Mesodermal cell (in vitro differentiated cells): ENCODE results near the gene ZNF655.
A peak's percentile ranks its signal among the peaks of the same experiment; 100 is the strongest.
"Not testable (repeated sequence)": the region's sequence is repeated elsewhere in the genome, so short reads cannot be mapped to it uniquely, and the experiment has no call there.

Experiments used
- H3K27ac ChIP-seq: 2 replicates; pipeline ENCODE4 v1.7.0; 2013; ENCODE audit warnings: mild to moderate bottlenecking, low read depth, low read length, moderate library complexity; ENCODE audit not compliant: severe bottlenecking
- H3K36me3 ChIP-seq: 2 replicates; pipeline ENCODE4 v1.7.1; 2013; ENCODE audit warnings: mild to moderate bottlenecking, low read length, moderate library complexity; ENCODE audit not compliant: control insufficient read depth, insufficient read depth
- H3K4me1 ChIP-seq: one replicate; pipeline ENCODE4 v1.7.1; 2013; ENCODE audit warnings: mild to moderate bottlenecking, low read length; ENCODE audit not compliant: insufficient read depth, control insufficient read depth, poor library complexity, severe bottlenecking
- H3K4me3 ChIP-seq: 2 replicates; pipeline ENCODE4 v1.7.0; 2013; ENCODE audit warnings: low read length, control low read depth, mild to moderate bottlenecking; ENCODE audit not compliant: insufficient read depth, poor library complexity, severe bottlenecking; ENCODE audit errors: extremely low read depth
- H3K9me3 ChIP-seq: 2 replicates; pipeline ENCODE4 v1.7.1; 2013; ENCODE audit warnings: mild to moderate bottlenecking, low read length, moderate library complexity; ENCODE audit not compliant: control insufficient read depth
- WGBS, 2 experiments: methylation state at CpG; one replicate each; pipeline ENCODE4 v1.1.5; 2013; ENCODE audit warnings: missing lambda C conversion rate in 2 of 2; ENCODE audit not compliant: insufficient coverage in 2 of 2; 5-methylcytosine and 5-hydroxymethylcytosine counted together

The ZNF655 gene

GRCh38 chr7:99543081-99543671 lies 15.3 kb upstream of the ZNF655 start:
- no peak overlapping the region for H3K27ac ChIP-seq
- H3K9me3 ChIP-seq = peaks cover 26% of the 10 kb centered on the region
- no peak overlapping the region for H3K4me3 ChIP-seq
- H3K4me1 ChIP-seq = no peaks in the 10 kb centered on the region
- peaks cover 23% of the 10 kb centered on the region for H3K36me3 ChIP-seq
- WGBS, 2 experiments = 93 to 97% methylated on average over 32 to 34 of the region's 34 CpGs

- Histone ChIP-seq H3K27ac (no peak overlapping the region), H3K4me3 (no peak overlapping the region), H3K9me3 (peaks cover 26% of the 10 kb centered on the region), H3K4me1 (no peaks in the 10 kb centered on the region), H3K36me3 (peaks cover 30% of the 10 kb centered on the region)
- WGBS, 2 experiments = 91 to 95% methylated on average over 5 to 6 of the region's 6 CpGs
These were observed 14.5 kb upstream of the ZNF655 start for GRCh38 chr7:99543916-99544315.

GRCh38 chr7:99545308-99545707 lies 13.1 kb upstream of the ZNF655 start:
- 91 to 100% methylated on average over 2 to 4 of the region's 5 CpGs for WGBS, 2 experiments
- peaks cover 25% of the 10 kb centered on the region for H3K9me3 ChIP-seq

GRCh38 chr7:99549545-99549944 lies 8.9 kb upstream of the ZNF655 start:
- peaks cover 38% of the 10 kb centered on the region for H3K36me3 ChIP-seq
- not testable (repeated sequence) for H3K9me3 ChIP-seq, H3K27ac ChIP-seq, H3K4me3 ChIP-seq, H3K4me1 ChIP-seq
- no CpG with 5 or more reads among the region's 2 CpGs for WGBS, 2 experiments

More at GRCh38 chr7:99545308-99545707, 13.1 kb upstream of the ZNF655 start:
- not testable (repeated sequence) for H3K27ac ChIP-seq, H3K4me1 ChIP-seq, H3K4me3 ChIP-seq
- peaks cover 30% of the 10 kb centered on the region for H3K36me3 ChIP-seq

GRCh38 chr7:99551334-99551733 lies 7.1 kb upstream of the ZNF655 start:
- H3K36me3 ChIP-seq = peaks cover 53% of the 10 kb centered on the region
- peaks cover 4% of the 10 kb centered on the region for H3K4me1 ChIP-seq
- H3K9me3 ChIP-seq = no peaks in the 10 kb centered on the region
- 30 to 47% methylated on average over 3 to 8 of the region's 15 CpGs for WGBS, 2 experiments
- H3K4me3 ChIP-seq = peak overlapping the region; percentile 97
- no peak overlapping the region for H3K27ac ChIP-seq

- H3K36me3 ChIP-seq = peaks cover 51% of the 10 kb centered on the region
- WGBS, 2 experiments = 1 to 2% methylated on average over 19 to 28 of the region's 37 CpGs
- H3K4me1 ChIP-seq = peaks cover 4% of the 10 kb centered on the region
- H3K27ac ChIP-seq = no peak within 1 kb of the TSS
- H3K4me3 ChIP-seq = peak within 1 kb of the TSS; percentile 97
- no peaks in the 10 kb centered on the region for H3K9me3 ChIP-seq
These were observed 6.5 kb upstream of the ZNF655 start, which contains the start of gene FAM200A for GRCh38 chr7:99551767-99552463. Gene FAM200A, minus strand, starts transcription at chr7:99552114. Its CDS starts 3,707 bp downstream, at chr7:99548407.

GRCh38 chr7:99553039-99553438 lies 5.4 kb upstream of the ZNF655 start:
- peaks cover 4% of the 10 kb centered on the region for H3K4me1 ChIP-seq
- no peak overlapping the region for H3K4me3 ChIP-seq
- H3K36me3 ChIP-seq = peaks cover 45% of the 10 kb centered on the region
- no peaks in the 10 kb centered on the region for H3K9me3 ChIP-seq
- no peak overlapping the region for H3K27ac ChIP-seq
- 80 to 94% methylated on average over 1 to 3 of the region's 4 CpGs for WGBS, 2 experiments

GRCh38 chr7:99554939-99555338 lies 3.5 kb upstream of the ZNF655 start:
- Histone ChIP-seq H3K27ac (no peak overlapping the region), H3K9me3 (no peaks in the 10 kb centered on the region), H3K4me1 (peaks cover 8% of the 10 kb centered on the region), H3K36me3 (peaks cover 40% of the 10 kb centered on the region), H3K4me3 (no peak overlapping the region)
- WGBS, 2 experiments = 83 to 100% methylated on average over 1 of the region's 2 CpGs

GRCh38 chr7:99557196-99557607 lies 1.2 kb upstream of the ZNF655 start:
- Histone ChIP-seq H3K36me3 (peaks cover 62% of the 10 kb centered on the region), H3K27ac (no peak overlapping the region), H3K9me3 (no peaks in the 10 kb centered on the region), H3K4me1 (peaks cover 28% of the 10 kb centered on the region), H3K4me3 (peak overlapping the region; percentile 72)
- 94 to 96% methylated on average over 3 to 4 of the region's 4 CpGs for WGBS, 2 experiments

- Histone ChIP-seq H3K9me3 (no peaks in the 10 kb centered on the region), H3K4me1 (peaks cover 31% of the 10 kb centered on the region), H3K4me3 (peak overlapping the region; percentile 72), H3K27ac (peak overlapping the region; percentile 94), H3K36me3 (peaks cover 63% of the 10 kb centered on the region)
- WGBS, 2 experiments = 1 to 2% methylated on average over 17 of the region's 17 CpGs
These were observed 519 bp upstream of the ZNF655 start for GRCh38 chr7:99557940-99558305.
